HCT116 (cell line): Measurements from ENCODE around the gene PWP2.

Experiments used
- CBX3 ChIP-seq: IDR thresholded peaks from 2 replicates; pipeline ENCODE4 v1.6.1; 2012; ENCODE audit warnings: low read depth
- EGR1 ChIP-seq: IDR thresholded peaks from 2 replicates; pipeline ENCODE4 v1.6.1; 2012; ENCODE audit warnings: low read depth
- EZH2 ChIP-seq: fragments of 200-600 bp; sonication (generic); IDR thresholded peaks from 2 replicates; pipeline ENCODE4 v1.6.1; 2017; ENCODE audit warnings: antibody characterized with exemption, mixed run types
- MAX ChIP-seq: IDR thresholded peaks from 2 replicates; pipeline ENCODE4 v1.6.1; 2012
- POLR2A ChIP-seq: IDR thresholded peaks from 2 replicates; pipeline ENCODE4 v1.7.0; 2011; ENCODE audit warnings: borderline replicate concordance; ENCODE audit not compliant: insufficient read depth, insufficient read length; ENCODE audit errors: extremely low read depth
- POLR2AphosphoS5 ChIP-seq: IDR thresholded peaks from 2 replicates; pipeline ENCODE4 v1.6.1; 2011; ENCODE audit warnings: mild to moderate bottlenecking, low read depth, low read length, moderate library complexity
- RAD21 ChIP-seq: IDR thresholded peaks from 2 replicates; pipeline ENCODE4 v1.6.1; 2012; ENCODE audit warnings: low read depth, mild to moderate bottlenecking
- SIN3A ChIP-seq: IDR thresholded peaks from 2 replicates; pipeline ENCODE4 v1.6.1; 2012; ENCODE audit warnings: low read depth
- SP1 ChIP-seq: IDR thresholded peaks from 2 replicates; pipeline ENCODE4 v1.6.1; 2012; ENCODE audit warnings: low read depth
- SRF ChIP-seq: IDR thresholded peaks from 2 replicates; pipeline ENCODE4 v1.6.1; 2012; ENCODE audit warnings: low read depth
- TCF7L2 ChIP-seq: IDR thresholded peaks from 2 replicates; pipeline ENCODE4 v1.7.0; 2011; ENCODE audit warnings: borderline replicate concordance, inconsistent platforms; ENCODE audit not compliant: insufficient read depth, insufficient read length; ENCODE audit errors: extremely low read depth
- YY1 ChIP-seq: IDR thresholded peaks from 2 replicates; pipeline ENCODE4 v1.6.1; 2011; ENCODE audit warnings: low read length, low read depth, moderate library complexity, mild to moderate bottlenecking; ENCODE audit not compliant: insufficient replicate concordance; ENCODE audit errors: extremely low read depth
- ZFX ChIP-seq: fragments of 450-650 bp; IDR thresholded peaks from 2 replicates; pipeline ENCODE4 v1.6.1; 2017
- TF ChIP-seq, protein P1 (sequence below), 3 experiments: fragments of 200-600 bp in 1 of 3; sonication (generic) in 1 of 3; IDR thresholded peaks in 2 of 3; conservative IDR thresholded peaks in 1 of 3; 2 replicates each; pipeline ENCODE4 v1.5.1; 2012 to 2017; ENCODE audit warnings: low read depth in 2 of 3, low read length in 2 of 3, antibody characterized with exemption in 1 of 3, borderline replicate concordance in 1 of 3, control low read depth in 1 of 3, mild to moderate bottlenecking in 1 of 3, mixed read lengths in 1 of 3, mixed run types in 1 of 3, moderate library complexity in 1 of 3; ENCODE audit not compliant: insufficient read depth in 1 of 3

DNA sequence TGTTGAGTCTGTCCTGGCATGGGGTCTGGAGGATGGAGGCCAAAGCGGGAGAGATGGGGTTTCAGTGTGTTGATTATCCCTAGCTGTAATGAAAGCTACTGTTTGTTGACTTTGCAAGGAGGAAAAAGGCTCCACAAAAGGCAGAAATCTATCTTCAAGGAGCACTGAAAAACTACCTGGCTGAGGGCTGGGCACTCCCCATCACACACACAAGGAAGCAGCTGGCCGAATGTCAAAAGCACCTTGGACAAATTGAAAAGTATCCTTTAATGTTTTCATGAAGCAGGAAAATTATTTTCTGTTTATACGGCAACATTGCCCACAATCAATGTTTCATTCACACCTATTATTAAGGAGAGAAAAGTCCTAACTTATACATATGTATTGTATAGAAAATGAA, 27.8 kb upstream of the PWP2 start:
- TF ChIP-seq SRF: no peak
- TF ChIP-seq, protein P1, sequence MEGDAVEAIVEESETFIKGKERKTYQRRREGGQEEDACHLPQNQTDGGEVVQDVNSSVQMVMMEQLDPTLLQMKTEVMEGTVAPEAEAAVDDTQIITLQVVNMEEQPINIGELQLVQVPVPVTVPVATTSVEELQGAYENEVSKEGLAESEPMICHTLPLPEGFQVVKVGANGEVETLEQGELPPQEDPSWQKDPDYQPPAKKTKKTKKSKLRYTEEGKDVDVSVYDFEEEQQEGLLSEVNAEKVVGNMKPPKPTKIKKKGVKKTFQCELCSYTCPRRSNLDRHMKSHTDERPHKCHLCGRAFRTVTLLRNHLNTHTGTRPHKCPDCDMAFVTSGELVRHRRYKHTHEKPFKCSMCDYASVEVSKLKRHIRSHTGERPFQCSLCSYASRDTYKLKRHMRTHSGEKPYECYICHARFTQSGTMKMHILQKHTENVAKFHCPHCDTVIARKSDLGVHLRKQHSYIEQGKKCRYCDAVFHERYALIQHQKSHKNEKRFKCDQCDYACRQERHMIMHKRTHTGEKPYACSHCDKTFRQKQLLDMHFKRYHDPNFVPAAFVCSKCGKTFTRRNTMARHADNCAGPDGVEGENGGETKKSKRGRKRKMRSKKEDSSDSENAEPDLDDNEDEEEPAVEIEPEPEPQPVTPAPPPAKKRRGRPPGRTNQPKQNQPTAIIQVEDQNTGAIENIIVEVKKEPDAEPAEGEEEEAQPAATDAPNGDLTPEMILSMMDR (IDR thresholded peaks at IDR 0.05 in 2 of 3, conservative IDR thresholded peaks at IDR 0.05 in 1 of 3; ENCODE audit: borderline replicate concordance in 1 of 3, insufficient read depth in 1 of 3, low read depth in 2 of 3, low read length in 2 of 3): no peak
- TF ChIP-seq YY1: no peak
- TF ChIP-seq EZH2: no peak
- no peak for TF ChIP-seq SIN3A
- no peak for TF ChIP-seq ZFX
- no peak for TF ChIP-seq POLR2AphosphoS5
- no peak for TF ChIP-seq POLR2A
- no peak for TF ChIP-seq EGR1
- TF ChIP-seq MAX: no peak
- TF ChIP-seq CBX3: no peak
- no peak for TF ChIP-seq SP1
- TF ChIP-seq TCF7L2: no peak
- no peak for TF ChIP-seq RAD21
